Uterus (tissue), 4 donors: ENCODE results near the gene KYNU. TPM values are rescaled to one million over a fixed set of nuclear protein-coding genes. Genes with fewer than 3 reads are reported as not detected.

ENCODE experiments used
- DNase-seq, 2 donors: peaks; one replicate each; pipeline ENCODE4 v3.0.0-alpha.2; 2019 to 2020
- H3K27ac ChIP-seq, 2 donors: fragments of 200-600 bp; sonication (generic); 1 replicate in 1 of 2; 2 replicates in 1 of 2; pipeline ENCODE4 v1.5.1; 2016 to 2018
- H3K27me3 ChIP-seq, 2 donors: fragments of 200-600 bp; sonication (generic); one replicate each; pipeline ENCODE4 v1.5.1; 2018 to 2019; ENCODE audit warnings: control low read depth in 1 of 2
- H3K36me3 ChIP-seq, 2 donors: fragments of 200-600 bp; sonication (generic); one replicate each; pipeline ENCODE4 v1.5.1; 2019; ENCODE audit warnings: control low read depth in 1 of 2
- H3K4me1 ChIP-seq, 2 donors: fragments of 200-600 bp; sonication (generic); one replicate each; pipeline ENCODE4 v1.5.1; 2018 to 2019; ENCODE audit warnings: control low read depth in 1 of 2
- H3K4me3 ChIP-seq, 2 donors: fragments of 200-600 bp; sonication (generic); 1 replicate in 1 of 2; 2 replicates in 1 of 2; pipeline ENCODE4 v1.5.1; 2018 to 2019; ENCODE audit warnings: mild to moderate bottlenecking in 1 of 2
- H3K9me3 ChIP-seq, 2 donors: fragments of 200-600 bp; sonication (generic); one replicate each; pipeline ENCODE4 v1.5.1; 2019; ENCODE audit warnings: control low read depth in 1 of 2
- POLR2A ChIP-seq, 2 donors: fragments of 450-650 bp; IDR thresholded peaks; one replicate each; pipeline ENCODE4 v1.6.1; 2016; ENCODE audit warnings: antibody characterized with exemption in 2 of 2, mild to moderate bottlenecking in 1 of 2, moderate library complexity in 1 of 2
- intact Hi-C: fragments of 100-400 bp; cut with DNase I; formaldehyde crosslinking; loops from one replicate; pipeline ENCODE4 v1.15.1; 2023; ENCODE audit warnings: low total_unique reads
- total RNA-seq, 4 donors: library from RNA; depleted of rRNA in 3 of 4; stranded (reverse); fragments of >200 nt in 3 of 4; gene quantifications; one replicate each; pipeline versions ENCODE4 v1.1.0 to v1.2.4, GENCODE V29; 2014 to 2023
- TF ChIP-seq, protein P1 (sequence below), 4 experiments: fragments of 200-600 bp in 2 of 4; fragments of 450-650 bp in 2 of 4; sonication (generic) in 2 of 4; IDR thresholded peaks; one replicate each; pipeline ENCODE4 v1.5.1; 2016 to 2019; ENCODE audit warnings: antibody characterized with exemption in 4 of 4, mild to moderate bottlenecking in 2 of 4, moderate library complexity in 1 of 4
- donor health status: DM: yes; HTN: yes; CAD: no.

KYNU gene
- total RNA-seq, 4 donors from 2014 or later = 1.9 to 5.3 (median 2.1) TPM; not detected in 1

DNA sequence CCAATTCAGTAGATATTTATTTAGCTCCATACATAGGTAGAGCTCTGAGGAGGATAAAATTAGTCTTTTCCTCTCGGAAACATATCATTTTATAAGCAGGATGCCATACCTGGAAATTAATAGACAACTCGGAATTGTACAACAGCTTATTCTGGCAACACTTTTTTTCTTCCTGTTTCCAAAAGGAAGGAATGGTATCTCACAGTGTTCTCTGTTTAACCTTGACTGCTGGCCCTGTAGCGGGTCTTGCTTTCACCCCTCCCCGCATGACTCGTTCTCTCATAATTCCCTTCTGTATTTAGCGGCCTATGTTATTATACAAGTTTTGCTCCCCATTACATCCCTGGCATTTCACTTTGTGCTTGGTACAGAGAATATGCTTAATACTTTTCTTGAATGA is 2.5 kb upstream of the KYNU start:
- H3K4me3 ChIP-seq = no peak overlapping the region
- H3K9me3 ChIP-seq = no peaks in the 10 kb centered on the region
- DNase-seq = no peak
- no peaks in the 10 kb centered on the region for H3K27me3 ChIP-seq
- no peak overlapping the region for H3K27ac ChIP-seq
- H3K4me1 ChIP-seq = no peaks in the 10 kb centered on the region
- H3K36me3 ChIP-seq = no peaks in the 10 kb centered on the region
- intact Hi-C loops = no loop called here
- TF ChIP-seq, protein P1, sequence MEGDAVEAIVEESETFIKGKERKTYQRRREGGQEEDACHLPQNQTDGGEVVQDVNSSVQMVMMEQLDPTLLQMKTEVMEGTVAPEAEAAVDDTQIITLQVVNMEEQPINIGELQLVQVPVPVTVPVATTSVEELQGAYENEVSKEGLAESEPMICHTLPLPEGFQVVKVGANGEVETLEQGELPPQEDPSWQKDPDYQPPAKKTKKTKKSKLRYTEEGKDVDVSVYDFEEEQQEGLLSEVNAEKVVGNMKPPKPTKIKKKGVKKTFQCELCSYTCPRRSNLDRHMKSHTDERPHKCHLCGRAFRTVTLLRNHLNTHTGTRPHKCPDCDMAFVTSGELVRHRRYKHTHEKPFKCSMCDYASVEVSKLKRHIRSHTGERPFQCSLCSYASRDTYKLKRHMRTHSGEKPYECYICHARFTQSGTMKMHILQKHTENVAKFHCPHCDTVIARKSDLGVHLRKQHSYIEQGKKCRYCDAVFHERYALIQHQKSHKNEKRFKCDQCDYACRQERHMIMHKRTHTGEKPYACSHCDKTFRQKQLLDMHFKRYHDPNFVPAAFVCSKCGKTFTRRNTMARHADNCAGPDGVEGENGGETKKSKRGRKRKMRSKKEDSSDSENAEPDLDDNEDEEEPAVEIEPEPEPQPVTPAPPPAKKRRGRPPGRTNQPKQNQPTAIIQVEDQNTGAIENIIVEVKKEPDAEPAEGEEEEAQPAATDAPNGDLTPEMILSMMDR (IDR thresholded peaks at IDR 0.05) = no peak
- TF ChIP-seq POLR2A (IDR thresholded peaks at IDR 0.05) = no peak

DNA sequence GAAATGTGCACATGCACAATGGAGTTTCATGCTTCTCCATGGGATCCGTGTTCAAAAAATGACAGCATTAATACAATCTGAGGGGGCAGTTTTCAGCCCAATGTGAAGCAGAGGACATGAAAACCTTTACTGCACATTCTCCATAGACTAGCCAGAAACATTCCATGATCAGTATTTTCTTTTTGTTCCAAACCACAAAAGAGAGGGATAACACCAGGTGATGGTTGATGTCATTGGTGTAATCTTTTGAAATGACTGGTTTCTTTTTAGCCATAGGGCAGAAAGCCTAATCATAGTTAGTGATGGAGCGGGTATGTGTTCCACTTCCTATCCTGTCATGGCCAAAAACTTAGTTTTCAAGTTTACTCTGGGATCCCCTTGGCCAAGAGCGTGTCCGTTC is 1.8 kb upstream of the KYNU start:
- Histone ChIP-seq H3K4me3 (no peak overlapping the region), H3K27ac (no peak overlapping the region), H3K9me3 (no peaks in the 10 kb centered on the region), H3K27me3 (no peaks in the 10 kb centered on the region), H3K36me3 (no peaks in the 10 kb centered on the region), H3K4me1 (no peaks in the 10 kb centered on the region)
- TF ChIP-seq, protein P1 (IDR thresholded peaks at IDR 0.05) = no peak
- no peak for TF ChIP-seq POLR2A (IDR thresholded peaks at IDR 0.05)
- no peak for DNase-seq
- intact Hi-C loops = no loop called here

DNA sequence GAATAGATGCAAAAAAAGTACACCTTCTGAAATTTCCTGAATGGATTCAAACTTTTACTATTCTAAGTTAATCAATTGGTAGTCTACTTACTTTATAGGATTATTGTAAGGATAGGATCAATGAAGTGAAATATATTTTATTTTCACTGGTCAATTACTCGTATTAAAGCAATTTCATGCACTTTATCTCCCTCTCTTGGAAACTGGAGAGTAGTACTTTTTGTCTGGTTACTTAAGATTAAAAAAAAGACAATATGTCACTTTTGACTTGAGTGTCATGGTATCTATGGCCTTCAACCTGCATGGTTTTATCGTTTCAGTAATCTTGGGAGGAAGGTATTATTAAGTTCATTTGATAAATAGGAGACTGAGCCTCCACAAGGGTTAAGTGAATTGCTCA is 1.0 kb upstream of the KYNU start:
- Histone ChIP-seq H3K36me3 (no peaks in the 10 kb centered on the region), H3K4me3 (no peak overlapping the region), H3K27ac (no peak overlapping the region), H3K4me1 (no peaks in the 10 kb centered on the region), H3K9me3 (no peaks in the 10 kb centered on the region), H3K27me3 (no peaks in the 10 kb centered on the region)
- no peak for DNase-seq
- no peak for TF ChIP-seq POLR2A (IDR thresholded peaks at IDR 0.05)
- TF ChIP-seq, protein P1 (IDR thresholded peaks at IDR 0.05) = no peak
- intact Hi-C loops = no loop called here

DNA sequence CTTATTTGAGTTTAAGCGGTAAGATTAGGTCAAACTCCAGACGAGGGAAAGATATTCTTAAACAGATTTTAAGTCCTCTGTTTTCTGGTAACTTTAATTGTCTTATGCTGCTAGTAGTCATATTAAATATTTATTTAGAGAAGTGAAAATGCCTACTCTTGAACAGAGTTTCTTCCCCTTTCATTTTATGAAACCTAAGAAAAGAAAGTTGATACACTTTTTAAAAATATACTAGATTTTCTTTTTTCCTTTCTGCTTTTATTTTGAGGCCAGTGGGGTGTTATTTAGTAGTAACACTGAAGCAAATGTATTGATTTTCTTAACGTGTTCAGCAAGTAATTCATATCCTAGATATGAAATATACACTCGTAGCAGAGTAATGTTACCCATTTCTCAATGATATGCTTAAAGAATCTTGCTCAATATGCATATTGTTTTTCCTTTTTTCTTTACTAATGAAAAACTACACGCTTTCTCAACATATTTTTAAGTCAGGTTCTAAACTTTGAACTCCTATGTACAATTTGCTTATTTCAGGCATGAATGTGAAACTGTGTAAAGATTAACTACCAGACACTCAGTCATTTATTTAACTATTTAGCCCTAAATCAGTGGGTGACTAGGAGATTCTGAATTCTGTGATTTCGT is 691 bp downstream of the KYNU start:
- Histone ChIP-seq H3K9me3 (no peaks in the 10 kb centered on the region), H3K27ac (no peak overlapping the region), H3K4me3 (no peak overlapping the region), H3K36me3 (no peaks in the 10 kb centered on the region), H3K27me3 (no peaks in the 10 kb centered on the region), H3K4me1 (no peaks in the 10 kb centered on the region)
- no peak for DNase-seq
- intact Hi-C loops = no loop called here
- TF ChIP-seq POLR2A (IDR thresholded peaks at IDR 0.05) = no peak
- TF ChIP-seq, protein P1 (IDR thresholded peaks at IDR 0.05) = no peak

DNA sequence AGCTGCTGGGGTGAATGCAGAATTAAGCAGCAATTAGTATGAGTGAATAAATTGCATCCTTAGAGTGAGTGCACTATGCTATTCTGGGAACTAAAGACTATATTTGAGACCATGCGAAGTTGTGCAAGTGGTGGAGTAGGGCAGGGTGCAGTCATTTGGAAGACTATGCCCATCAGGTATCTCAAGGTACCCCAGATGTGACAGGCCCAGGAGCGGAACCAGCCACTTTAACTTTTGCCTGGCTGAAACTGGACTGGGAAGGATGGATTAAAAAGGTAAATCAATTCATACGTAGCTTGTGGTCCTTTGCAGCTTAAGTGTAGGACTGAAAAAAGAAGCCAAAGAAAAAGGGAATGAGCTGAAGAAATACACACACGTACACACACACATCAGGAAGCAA is 1.7 kb downstream of the KYNU start:
- Histone ChIP-seq H3K27me3 (no peaks in the 10 kb centered on the region), H3K4me1 (no peaks in the 10 kb centered on the region), H3K9me3 (no peaks in the 10 kb centered on the region), H3K4me3 (no peak overlapping the region), H3K36me3 (no peaks in the 10 kb centered on the region), H3K27ac (no peak overlapping the region)
- no peak for TF ChIP-seq POLR2A (IDR thresholded peaks at IDR 0.05)
- TF ChIP-seq, protein P1 (IDR thresholded peaks at IDR 0.05) = no peak
- DNase-seq = no peak
- intact Hi-C loops = no loop called here
